HG03060 (cell line): Measurements from ENCODE around the gene SCYGR5.
"Not testable (repeated sequence)": the region's sequence is repeated elsewhere in the genome, so short reads cannot be mapped to it uniquely, and the experiment has no call there.

Experiments used
- ATAC-seq: cut with Tn5 transposase; IDR thresholded peaks from one replicate; pipeline ENCODE4 v1.9.1; 2021; ENCODE audit warnings: low read depth, moderate number of reproducible peaks; ENCODE audit not compliant: unreplicated experiment

The SCYGR5 gene

DNA sequence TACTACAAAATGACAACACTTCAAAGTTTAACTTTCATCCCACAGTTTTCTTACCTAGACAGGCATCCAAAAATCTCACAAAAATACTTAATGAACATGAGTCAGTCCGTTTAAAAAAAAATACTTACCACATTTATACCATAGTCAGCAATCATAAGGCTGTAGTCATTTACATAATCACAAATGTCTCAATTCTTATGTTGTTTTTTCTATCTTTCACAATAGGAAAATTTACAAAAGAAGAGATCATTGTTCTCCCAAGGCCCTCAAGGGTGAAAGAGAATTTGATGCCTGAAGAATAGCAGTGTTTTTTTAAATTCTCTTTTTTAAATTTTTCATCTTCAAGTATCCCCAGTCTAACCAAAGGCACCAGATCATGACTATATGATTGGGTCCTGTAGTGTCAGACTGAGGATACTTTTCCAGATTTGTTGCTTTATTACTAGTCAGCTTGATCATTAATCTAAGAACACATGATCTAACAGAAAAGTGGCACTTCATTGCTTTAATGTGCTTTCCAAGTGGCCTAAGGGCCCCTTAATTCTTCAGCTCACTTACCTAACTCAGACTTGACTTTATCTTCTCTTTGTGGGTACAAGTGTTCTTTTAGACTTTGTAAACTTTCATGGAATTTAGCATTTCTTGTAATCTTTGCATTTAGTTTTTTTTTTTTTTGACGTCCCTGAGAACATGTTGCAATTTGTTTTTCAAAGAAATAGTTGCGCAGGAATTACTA is 4.7 kb downstream of the SCYGR5 start:
- ATAC-seq, result no peak

DNA sequence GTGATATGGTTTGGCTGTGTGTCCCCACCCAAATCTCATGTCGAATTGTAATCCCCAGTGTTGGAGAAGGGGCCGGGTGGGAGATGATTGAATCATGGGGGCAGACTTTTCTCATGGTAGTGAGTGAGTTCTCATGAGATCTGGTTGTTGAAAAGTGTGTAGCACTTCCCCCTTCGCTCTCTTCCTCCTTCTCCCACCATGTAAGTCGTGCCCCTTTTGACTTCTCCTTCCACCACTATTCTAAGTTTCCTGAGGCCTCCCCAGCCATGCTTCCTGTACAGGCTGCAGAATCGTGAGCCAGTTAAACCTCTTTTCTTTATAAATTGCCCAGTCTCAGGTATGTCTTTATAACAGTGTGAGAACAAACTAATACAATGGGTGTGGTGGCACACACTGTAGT is 7.0 kb downstream of the SCYGR5 start:
- ATAC-seq, result not testable (repeated sequence)

DNA sequence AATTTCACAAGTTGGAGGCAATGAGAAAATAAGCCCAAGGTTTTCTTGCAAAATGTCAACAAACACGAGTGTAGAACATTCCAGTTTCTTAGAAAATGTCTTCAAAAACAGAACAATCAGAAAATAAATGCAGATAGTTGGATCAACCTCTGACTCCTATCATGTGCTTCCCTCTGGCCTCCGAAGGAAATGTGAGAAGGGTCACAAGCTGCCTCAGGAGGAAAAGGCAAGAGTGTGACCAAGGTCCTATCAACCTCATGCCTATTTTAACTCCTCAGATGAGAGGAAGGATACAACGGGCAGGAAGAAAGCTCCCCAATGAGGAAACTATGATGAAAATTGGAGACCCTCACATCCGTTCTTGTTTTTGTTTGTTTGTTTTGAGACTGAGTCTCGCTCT is 7.9 kb downstream of the SCYGR5 start:
- ATAC-seq, result no peak

DNA sequence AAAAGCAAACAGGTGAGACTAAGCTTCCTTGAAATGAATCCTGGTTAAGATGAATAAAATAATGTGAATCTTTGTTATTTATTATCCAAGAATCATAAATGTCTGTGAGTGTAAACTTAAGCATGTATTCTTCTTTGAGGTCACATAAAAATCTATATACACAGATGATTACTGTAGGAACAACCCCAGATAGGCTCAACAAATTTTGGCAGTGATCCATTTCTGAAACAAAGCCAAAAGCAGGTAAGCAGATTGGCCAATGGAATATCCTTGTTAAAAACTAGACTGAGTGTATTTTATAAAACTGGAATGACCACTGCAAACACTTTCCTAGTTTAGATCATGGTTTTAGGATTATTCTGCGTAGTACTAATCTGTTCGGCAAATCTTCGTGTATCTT is 11.3 kb downstream of the SCYGR5 start:
- no peak for ATAC-seq

DNA sequence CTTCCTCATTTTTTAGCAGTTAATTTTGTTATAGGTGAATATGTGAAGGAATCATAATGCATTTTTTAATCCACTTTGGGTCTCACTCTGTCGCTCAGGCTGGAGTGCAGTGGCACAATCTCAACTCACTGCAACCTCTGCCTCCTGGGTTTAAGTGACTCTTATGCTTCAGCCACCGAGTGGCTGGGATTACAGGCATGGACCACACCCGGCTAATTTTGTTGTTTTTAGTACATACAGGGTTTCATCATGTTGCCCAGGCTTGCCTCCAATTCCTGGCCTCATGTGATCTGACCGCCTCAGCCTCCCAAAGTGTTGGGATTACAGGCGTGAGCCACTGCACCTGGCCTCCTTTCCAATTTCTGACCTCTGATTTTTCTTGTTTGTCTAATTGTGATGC is 17.7 kb downstream of the SCYGR5 start:
- no peak for ATAC-seq

DNA sequence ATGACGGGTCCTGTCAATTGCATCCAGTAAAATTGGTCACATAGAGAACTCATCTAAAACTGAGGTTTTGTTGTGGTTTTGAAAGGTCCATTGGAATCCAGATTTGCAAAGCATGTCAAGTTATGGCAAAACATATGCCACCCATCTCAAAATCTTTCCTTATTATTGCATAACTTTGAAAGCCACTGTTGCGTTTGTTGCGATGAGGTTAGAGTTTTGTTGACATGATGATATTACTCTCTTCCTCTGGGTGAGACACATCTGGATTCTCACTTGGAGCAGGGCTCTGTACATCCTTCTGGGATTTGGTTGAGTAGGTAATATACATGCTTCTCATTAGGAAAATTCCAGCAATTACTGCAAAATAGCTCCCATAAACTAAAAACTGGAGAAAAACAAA is 20.6 kb downstream of the SCYGR5 start:
- ATAC-seq, result no peak

DNA sequence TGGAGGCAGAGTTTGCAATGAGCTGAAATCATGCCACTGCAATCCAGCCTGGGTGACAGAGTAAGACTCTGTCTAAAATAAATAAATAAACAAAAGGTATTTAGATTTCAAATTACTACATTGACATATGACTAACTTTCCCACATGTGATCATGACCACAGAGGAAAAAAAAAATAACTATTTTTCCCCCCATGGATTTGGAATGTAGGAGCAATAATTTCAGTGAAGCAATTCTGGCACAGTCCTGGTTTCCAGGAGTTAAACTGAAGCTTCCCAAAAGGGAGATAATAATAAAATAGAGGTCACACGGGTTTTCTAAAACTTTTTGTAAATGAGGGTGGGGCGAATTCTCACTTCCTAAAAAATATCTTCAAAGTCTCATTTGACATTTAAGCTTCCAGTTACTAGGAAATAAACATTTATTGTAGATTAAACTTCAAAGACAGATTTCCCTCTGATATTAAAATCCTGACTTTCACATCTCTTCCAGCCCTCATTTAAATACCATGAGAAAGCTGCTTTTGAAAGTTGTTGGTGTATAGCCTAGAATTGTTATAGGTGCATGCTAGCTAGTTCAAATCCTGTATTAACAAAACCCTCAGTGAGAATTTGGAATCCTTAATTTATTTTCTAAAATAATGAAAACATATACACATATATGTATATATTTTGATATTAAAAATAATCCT is 30.5 kb downstream of the SCYGR5 start:
- no peak for ATAC-seq

DNA sequence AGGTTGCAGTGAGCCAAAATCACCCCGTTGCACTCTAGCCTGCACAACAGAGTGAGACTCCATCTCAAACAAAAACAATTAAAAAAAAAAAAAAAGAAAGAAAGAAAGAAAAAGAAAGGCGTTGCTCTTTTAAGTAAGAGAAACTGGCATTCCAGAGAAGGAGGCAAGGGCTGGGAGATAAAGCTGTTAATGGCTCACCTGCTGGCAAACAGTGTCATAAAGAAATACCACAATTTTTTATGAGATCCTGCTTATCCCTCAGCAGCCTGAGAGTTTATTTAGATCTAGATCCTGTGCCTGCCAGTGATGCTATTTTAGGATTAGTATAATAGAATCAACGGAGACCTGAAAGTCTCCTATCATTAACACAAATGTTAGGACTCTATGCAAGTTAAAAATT is 35.0 kb downstream of the SCYGR5 start:
- ATAC-seq, result no peak

DNA sequence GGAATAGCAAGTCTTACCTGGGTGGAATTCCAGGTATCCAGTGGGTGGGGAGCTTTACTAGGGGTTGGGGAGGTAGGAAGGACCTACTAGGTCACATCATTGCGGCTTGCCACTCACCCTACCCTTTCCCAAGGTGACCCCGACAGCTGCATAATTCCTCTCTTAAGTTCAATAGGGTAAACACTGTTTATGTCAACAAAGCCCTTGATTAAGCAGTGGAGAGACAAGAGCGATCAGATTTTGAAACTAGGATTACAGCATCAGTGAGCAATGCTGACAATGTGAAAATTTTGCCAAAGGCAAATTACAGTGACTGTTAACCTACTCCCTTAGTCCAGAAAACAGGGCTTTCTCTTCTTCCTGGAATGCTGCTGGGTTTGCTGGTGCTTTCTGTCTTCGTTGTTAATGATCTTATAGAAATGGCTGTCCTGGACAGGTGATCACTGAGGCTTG is 36.7 kb downstream of the SCYGR5 start:
- ATAC-seq, result no peak

DNA sequence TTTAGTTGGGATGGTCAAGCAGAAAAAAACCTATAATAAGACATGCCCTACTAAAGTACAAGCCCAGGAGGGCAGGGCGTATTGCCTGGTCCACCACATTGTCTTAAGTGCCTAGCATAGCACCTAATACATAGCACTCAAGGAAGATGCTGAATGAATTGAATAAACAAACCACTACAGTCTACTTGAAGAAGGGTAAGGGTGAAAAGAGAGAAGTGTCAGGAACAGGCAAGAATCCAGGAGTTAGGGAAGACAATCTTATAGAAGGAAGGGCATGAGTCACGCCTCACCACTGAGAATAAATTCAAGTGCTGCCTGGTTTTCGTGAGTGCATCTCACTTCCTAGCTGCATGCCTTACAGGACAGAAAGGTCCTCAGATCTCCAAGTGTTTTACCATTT is 37.4 kb downstream of the SCYGR5 start:
- ATAC-seq, result no peak

DNA sequence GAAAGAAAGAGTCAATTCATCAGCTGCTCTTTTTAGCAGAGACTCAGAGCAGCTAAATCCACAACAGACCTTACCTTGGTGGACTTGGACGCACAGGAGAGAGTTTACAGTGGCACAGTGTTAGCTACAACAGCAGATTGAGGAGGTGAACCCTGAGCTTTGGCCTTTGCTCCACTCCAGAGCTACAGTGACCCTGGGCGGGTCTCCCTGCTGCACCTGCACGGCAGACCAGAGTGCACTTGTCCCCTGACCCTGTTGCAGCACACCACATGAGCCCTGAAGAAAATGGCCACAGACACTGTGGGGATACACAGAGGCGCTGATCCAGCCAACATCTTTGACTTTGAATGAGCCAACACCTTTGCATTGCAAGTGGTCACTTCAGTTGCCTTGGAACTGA is 40.3 kb downstream of the SCYGR5 start:
- ATAC-seq, result no peak

DNA sequence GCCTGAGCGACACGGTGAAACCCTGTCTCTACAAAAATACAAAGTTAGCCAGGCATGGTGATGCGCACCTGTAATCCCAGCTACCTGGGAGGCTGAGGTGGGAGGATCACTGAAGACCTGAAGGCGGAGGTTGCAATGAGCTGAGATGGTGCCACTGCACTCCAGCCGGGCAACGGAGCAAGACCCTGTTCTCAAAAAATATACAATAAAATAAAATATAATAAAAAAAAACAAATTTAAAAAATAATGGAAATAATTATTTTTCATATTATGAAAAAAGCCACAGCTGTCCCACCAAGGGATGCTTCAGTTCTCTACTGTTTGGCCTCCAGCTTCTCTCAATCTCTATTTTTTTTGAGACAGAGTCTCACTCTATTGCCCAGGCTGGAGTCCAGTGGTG is 40.8 kb downstream of the SCYGR5 start:
- no peak for ATAC-seq

DNA sequence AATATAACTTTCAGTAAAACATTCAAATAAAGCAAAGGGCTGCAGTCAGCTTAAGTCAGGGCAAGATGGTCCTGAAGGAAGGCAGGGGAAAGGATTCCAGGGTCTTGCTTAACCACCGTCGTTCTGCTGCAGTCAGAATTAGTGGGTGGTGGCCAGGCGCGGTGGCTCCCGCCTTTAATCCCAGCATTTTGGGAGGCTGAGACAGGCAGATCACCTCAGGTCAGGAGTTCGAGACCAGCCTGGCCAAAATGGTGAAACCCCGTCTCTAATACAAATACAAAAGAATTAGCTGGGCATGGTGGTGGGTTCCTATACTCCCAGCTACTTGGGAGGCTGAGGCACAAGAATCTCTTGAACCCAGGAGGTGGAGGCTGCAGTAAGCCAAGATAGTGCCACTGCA is 44.4 kb downstream of the SCYGR5 start:
- no peak for ATAC-seq

DNA sequence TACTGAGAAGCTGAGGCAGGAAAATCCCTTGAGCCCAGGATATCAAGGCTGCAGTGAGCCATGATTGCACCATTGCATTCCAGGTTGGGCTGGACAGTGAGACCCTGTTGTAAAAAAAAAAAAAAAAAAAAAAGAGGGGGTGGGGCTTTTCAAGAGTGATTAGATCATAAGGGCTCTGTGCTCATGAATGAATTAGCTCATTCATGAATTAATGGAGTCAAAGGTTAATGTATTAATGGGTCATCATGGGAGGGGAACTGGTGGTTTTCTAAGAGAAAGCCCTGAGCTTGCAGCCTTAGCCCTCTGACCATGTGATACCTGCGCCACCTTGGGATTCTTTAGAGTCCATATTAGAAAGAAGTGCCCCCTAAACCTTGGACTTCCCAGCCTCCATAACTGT is 46.7 kb downstream of the SCYGR5 start:
- no peak for ATAC-seq

DNA sequence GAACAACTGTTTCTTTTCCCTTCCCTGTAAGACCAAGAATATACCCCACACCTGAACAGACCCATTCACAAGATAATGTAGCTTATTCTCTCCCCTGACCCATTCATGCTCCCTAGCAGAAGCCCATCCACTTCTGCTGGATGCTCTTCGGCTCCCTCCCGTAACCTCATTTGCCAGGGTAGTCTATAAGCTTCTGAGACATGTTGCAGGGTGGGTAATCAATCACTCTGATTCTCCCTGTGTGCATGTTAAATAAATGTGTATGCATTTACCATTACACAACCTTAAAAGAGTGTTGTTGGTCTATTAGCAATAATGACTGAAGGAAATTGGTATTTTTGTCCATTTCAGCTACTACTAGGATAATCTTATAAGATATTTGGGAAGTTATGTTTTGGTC is 49.9 kb downstream of the SCYGR5 start:
- no peak for ATAC-seq
